HepG2 (cell line): ENCODE results near the gene EPHX1. TPM values are rescaled to one million over a fixed set of nuclear protein-coding genes. Genes with fewer than 3 reads are reported as not detected.

Experiments
- ATAC-seq: fragments of 200-7000 bp; cut with Tn5 transposase; 3 replicates; pipeline ENCODE4 v1.9.1; 2020; ENCODE audit warnings: mild to moderate bottlenecking, moderate library complexity
- BruUV-seq: library from RNA; stranded (reverse); fragments of 400-500 nt; replicated peaks from 2 replicates; lab custom pipeline; 2021; lab: Mats Ljungman, UMichigan
- CTCF ChIA-PET: fragments of 300-600 bp; formaldehyde crosslinking; extraction: SDS; loops from one replicate; lab custom pipeline; 2021; ENCODE audit warnings: low total read pairs, inconsistent platforms, low intra/inter-chr PET ratio; lab: Yijun Ruan, JAX
- POLR2A ChIA-PET: fragments of 350-600 bp; sonication (Branson Sonifier 250); formaldehyde crosslinking; loops from one replicate; lab custom pipeline; 2020; ENCODE audit warnings: antibody characterized with exemption, inconsistent platforms; lab: Yijun Ruan, JAX
- DNase-seq: peaks from one replicate; pipeline ENCODE4 v3.0.0-alpha.2; 2015; ENCODE audit warnings: low spot score
- FAIRE-seq: peaks from 3 replicates; lab custom pipeline; 2011; peaks lifted over from hg19 to GRCh38; lab: Jason Lieb, UNC
- H2AFZ ChIP-seq: one replicate; pipeline ENCODE4 v1.6.1; 2011; ENCODE audit warnings: low read length, inconsistent platforms
- H3K27ac ChIP-seq: fragments of 300-600 bp; 3 replicates; pipeline ENCODE4 v1.8.0; 2011; ENCODE audit warnings: mixed run types, mild to moderate bottlenecking, mixed read lengths, low read length, inconsistent platforms; ENCODE audit not compliant: insufficient read depth; ENCODE audit errors: extremely low read length
- H3K27me3 ChIP-seq, 2 experiments: fragments of 200-600 bp in 1 of 2; 2 replicates in 1 of 2; 3 replicates in 1 of 2; pipeline versions ENCODE4 v1.6.0 to v1.8.0; 2011; ENCODE audit warnings: low read length in 2 of 2, mild to moderate bottlenecking in 2 of 2, moderate library complexity in 2 of 2, inconsistent platforms in 1 of 2; ENCODE audit not compliant: insufficient read depth in 2 of 2, control insufficient read depth in 1 of 2
- H3K36me3 ChIP-seq, 2 experiments: fragments of 200-600 bp in 1 of 2; replicated peaks in 1 of 2; 2 replicates in 1 of 2; 3 replicates in 1 of 2; pipeline versions ENCODE4 v1.5.1 to v1.8.0; 2011; ENCODE audit warnings: low read length in 2 of 2, inconsistent platforms in 1 of 2; ENCODE audit not compliant: insufficient read depth in 2 of 2, control insufficient read depth in 1 of 2
- H3K4me1 ChIP-seq: 2 replicates; pipeline ENCODE4 v1.5.1; 2012; ENCODE audit warnings: low read length, inconsistent platforms; ENCODE audit not compliant: insufficient read depth
- H3K4me2 ChIP-seq: 2 replicates; pipeline ENCODE4 v1.6.0; 2011; ENCODE audit warnings: low read depth, low read length, inconsistent platforms
- H3K4me3 ChIP-seq, 3 experiments: fragments of 200-600 bp in 1 of 3; sonication (generic), shearing (Covaris generic) in 1 of 3; replicated peaks in 1 of 3; 2 replicates each; pipeline ENCODE4 v1.5.1; 2011 to 2016; ENCODE audit warnings: low read length in 3 of 3, inconsistent platforms in 2 of 3, low read depth in 2 of 3, mild to moderate bottlenecking in 2 of 3, control low read depth in 1 of 3, mixed read lengths in 1 of 3; ENCODE audit not compliant: insufficient read depth in 1 of 3
- H3K79me2 ChIP-seq: one replicate; pipeline ENCODE4 v1.6.1; 2011; ENCODE audit warnings: low read length, inconsistent platforms; ENCODE audit not compliant: insufficient read depth
- H3K9ac ChIP-seq: 2 replicates; pipeline ENCODE4 v1.6.0; 2011; ENCODE audit warnings: mild to moderate bottlenecking, low read depth, low read length, inconsistent platforms; ENCODE audit not compliant: insufficient read depth
- H3K9me3 ChIP-seq: 2 replicates; pipeline ENCODE4 v1.5.1; 2012; ENCODE audit warnings: mild to moderate bottlenecking, low read length
- H4K20me1 ChIP-seq: 2 replicates; pipeline ENCODE4 v1.6.0; 2011; ENCODE audit warnings: inconsistent platforms, mild to moderate bottlenecking, low read length, moderate library complexity; ENCODE audit not compliant: insufficient read depth
- MYC ChIP-seq: sonication (generic); formaldehyde crosslinking; IDR thresholded peaks from 2 replicates; pipeline ENCODE4 v1.9.0; 2021; ENCODE audit warnings: missing genetic modification reagents, borderline replicate concordance
- RFX3 ChIP-seq: IDR thresholded peaks from 2 replicates; pipeline ENCODE4 v1.6.1; 2016; ENCODE audit warnings: missing biosample characterization, missing genetic modification reagents
- SMARCC2 ChIP-seq: fragments of 450-650 bp; IDR thresholded peaks from 2 replicates; pipeline ENCODE4 v1.6.1; 2017; ENCODE audit warnings: antibody characterized with exemption, mild to moderate bottlenecking
- SMYD3 ChIP-seq: sonication (generic); formaldehyde crosslinking; IDR thresholded peaks from 2 replicates; pipeline ENCODE4 v1.8.1; 2023; ENCODE audit warnings: mild to moderate bottlenecking, missing genetic modification reagents
- ZFP36L2 ChIP-seq: sonication (generic); formaldehyde crosslinking; IDR thresholded peaks from 2 replicates; pipeline ENCODE4 v1.4.0; 2020; ENCODE audit warnings: missing genetic modification reagents
- ZIK1 ChIP-seq: sonication (generic); formaldehyde crosslinking; IDR thresholded peaks from 2 replicates; pipeline ENCODE4 v1.5.0; 2020; ENCODE audit warnings: mild to moderate bottlenecking, low read depth, missing genetic modification reagents, borderline replicate concordance
- ZNF124 ChIP-seq: sonication (generic); formaldehyde crosslinking; IDR thresholded peaks from 2 replicates; pipeline ENCODE4 v1.4.0; 2020; ENCODE audit warnings: missing genetic modification reagents
- ZNF564 ChIP-seq: sonication (generic); formaldehyde crosslinking; IDR thresholded peaks from 2 replicates; pipeline ENCODE4 v1.8.1; 2023; ENCODE audit warnings: mild to moderate bottlenecking, missing genetic modification reagents
- ZNF619 ChIP-seq: sonication (generic); formaldehyde crosslinking; IDR thresholded peaks from 2 replicates; pipeline ENCODE4 v1.4.0; 2020; ENCODE audit warnings: mild to moderate bottlenecking, missing genetic modification reagents
- ZNF770 ChIP-seq: sonication (generic); formaldehyde crosslinking; IDR thresholded peaks from 2 replicates; pipeline ENCODE4 v1.5.0; 2020; ENCODE audit warnings: mild to moderate bottlenecking, missing genetic modification reagents
- ZNF792 ChIP-seq: IDR thresholded peaks from 2 replicates; pipeline ENCODE4 v1.6.1; 2016
- WGBS: methylation state at CpG from one replicate; pipeline ENCODE4 v1.1.6; 2017; ENCODE audit warnings: low lambda C conversion rate; 5-methylcytosine and 5-hydroxymethylcytosine counted together
- in situ Hi-C: cut with HindIII; loops from 2 replicates; pipeline ENCODE4 v1.10.0; 2017; ENCODE audit warnings: low pct_unique_long_range_greater_than_20kb; ENCODE audit not compliant: extremely low pct_ligation_motif_present
- intact Hi-C: fragments of 100-400 bp; cut with micrococcal nuclease; formaldehyde crosslinking; loops from one replicate; pipeline ENCODE4 v1.10.0; 2022; ENCODE audit not compliant: unreplicated experiment
- polyA plus RNA-seq, 8 experiments: library from polyadenylated mRNA; depleted of rRNA in 3 of 8; stranded (reverse) in 7 of 8; unstranded in 1 of 8; fragments of >200 nt; fragmentation: Illumina TruSeq in 4 of 8; extraction: Trizol in 4 of 8; gene quantifications; 2 replicates each; pipeline versions ENCODE4 v1.2.1 to v1.2.3, GENCODE V29; 2011 to 2016; ENCODE audit warnings: low read depth in 4 of 8, missing spikeins in 1 of 8, mixed read lengths in 1 of 8; ENCODE audit not compliant: insufficient read depth in 1 of 8
- total RNA-seq, 5 experiments: library from RNA; depleted of rRNA; stranded (reverse); fragments of >200 nt; fragmentation: Illumina TruSeq; extraction: Trizol; gene quantifications; 2 replicates each; pipeline ENCODE4 v1.2.3, GENCODE V29; 2016; ENCODE audit warnings: low read depth in 1 of 5

EPHX1 gene
- total and polyA plus RNA-seq, 2 of the 13 experiments (the other 11 are each of a cell fraction or from before 2014, with no cell fraction given), result 27.7 to 36.5 TPM

GRCh38 chr1:225825078-225825477 lies 15.2 kb downstream of the EPHX1 start (continued):
- TF ChIP-seq ZFP36L2 (CRISPR knock-in tag) (no peak), SMYD3 (CRISPR knock-in tag) (0 out of 2 replicates have a peak, but pooled peaks have one; percentile 46), ZNF564 (0 out of 2 replicates have a peak, but pooled peaks have one; percentile 24), SMARCC2 (no peak), ZNF770 (no peak), MYC (CRISPR knock-in tag) (peak; percentile 73; the same call in 1 of the 2 replicates), ZNF619 (CRISPR knock-in tag) (no peak), ZNF124 (no peak), RFX3 (CRISPR knock-in tag) (no peak), ZIK1 (CRISPR knock-in tag) (no peak)
- TF ChIP-seq, all 625 proteins: peak for 155

- Histone ChIP-seq H3K4me3 (peak overlapping the region in 1 of 3 experiments; percentile 41; a peak in 1 of 6 replicates), H3K27ac (peak overlapping the region; percentile 60), H3K9ac (no peak overlapping the region), H3K27me3 (no peaks in the 10 kb centered on the region), H3K4me1 (peaks cover 70% of the 10 kb centered on the region), H2AFZ (no peak overlapping the region), H3K79me2 (peaks cover 19% of the 10 kb centered on the region), H3K9me3 (no peaks in the 10 kb centered on the region), H3K36me3 (peaks cover 5 to 23% of the 10 kb centered on the region in 2 experiments; a peak in 3 of 5 replicates), H4K20me1 (no peaks in the 10 kb centered on the region), H3K4me2 (peak overlapping the region; percentile 68)
- no peak for DNase-seq
- FAIRE-seq, result no peak
- WGBS, result 83% methylated on average over 6 of the region's 7 CpGs
- intact Hi-C loops (loop anchor here (10.0 kb wide), 1 partner anchor 99 kb away; the partner anchor contains the start of gene PYCR2), in situ Hi-C loops (loop anchor here (5.0 kb wide), 1 partner anchor 348 kb away; no protein-coding TSS in a partner anchor)
- no peak for TF ChIP-seq ZNF792 (CRISPR knock-in tag)
- no TSS peak for BruUV-seq
- ATAC-seq, result peak; percentile 26
- CTCF ChIA-PET, result no interaction called here
- POLR2A ChIA-PET, result interaction anchor here (1.2 to 1.6 kb wide), 4 partner anchors 12 to 48 kb away, joined by 3 to 8 read pairs (median 4); partner anchors contain the start of genes EPHX1 and SRP9
These were observed 15.7 kb downstream of the EPHX1 start for GRCh38 chr1:225825607-225826007.
